OCI-LY1 (cell line): Measurements from ENCODE around the gene PTPRR.

Experiments
- CTCF ChIP-seq: fragments of 200-600 bp; sonication (generic), shearing (Covaris generic); IDR thresholded peaks from 2 replicates; pipeline ENCODE4 v1.5.1; 2017; ENCODE audit warnings: mild to moderate bottlenecking, antibody characterized with exemption, low read length, moderate library complexity, mixed read lengths
- EZH2 ChIP-seq: fragments of 200-600 bp; sonication (generic), shearing (Covaris generic); IDR thresholded peaks from 2 replicates; pipeline ENCODE4 v1.8.0; 2017; ENCODE audit warnings: borderline replicate concordance, mixed run types, mild to moderate bottlenecking, antibody characterized with exemption, low read length, moderate library complexity, mixed read lengths

DNA sequence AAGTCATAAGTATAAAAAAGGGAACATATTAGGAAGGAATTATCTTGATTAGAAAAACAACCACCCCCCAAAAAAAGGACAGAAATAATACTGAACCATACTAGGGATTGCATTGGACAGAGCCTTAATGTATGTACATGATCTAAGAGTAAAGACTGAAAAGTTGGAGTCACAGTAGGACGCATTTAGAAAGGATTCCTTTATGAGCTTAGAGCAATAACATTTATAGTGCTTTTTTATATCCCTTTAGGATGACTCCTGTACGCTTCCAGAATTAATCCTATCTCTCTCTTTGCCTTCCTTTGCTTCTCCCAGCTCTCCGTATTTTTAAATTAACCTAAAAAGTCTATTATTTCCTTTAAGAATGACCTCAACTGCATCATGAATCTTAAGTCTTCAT is 75.3 kb downstream of the PTPRR start:
- TF ChIP-seq CTCF: no peak
- no peak for TF ChIP-seq EZH2
